ENCODE data around the gene TEAD1.

TEAD1 gene

DNA sequence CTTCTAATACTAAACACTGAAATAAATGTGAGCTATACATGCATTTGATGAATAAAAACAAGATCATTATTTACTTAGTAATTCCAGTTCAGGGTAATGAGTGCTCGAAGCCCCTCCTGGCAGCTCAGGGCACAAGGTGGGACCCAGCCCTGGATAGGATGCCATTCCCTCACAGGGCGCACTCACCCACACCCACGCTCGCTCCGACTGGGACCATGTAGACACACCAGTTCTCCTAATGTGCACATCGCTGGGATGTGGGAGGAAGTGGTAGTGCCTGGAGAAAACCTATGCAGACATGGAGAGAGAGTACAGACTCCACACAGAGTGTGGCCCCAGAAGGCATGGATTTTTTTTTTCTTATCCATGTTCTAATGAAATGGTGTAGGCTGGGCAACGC lies 290.4 kb downstream of the TEAD1 start:
- DNase-seq = no peak

- DNase-seq = no peak
Measured at GRCh38 chr11:12966002-12966401, 291.8 kb downstream of the TEAD1 start.

- DNase-seq = no peak
Measured at GRCh38 chr11:12968101-12968500, 293.9 kb downstream of the TEAD1 start.

DNA sequence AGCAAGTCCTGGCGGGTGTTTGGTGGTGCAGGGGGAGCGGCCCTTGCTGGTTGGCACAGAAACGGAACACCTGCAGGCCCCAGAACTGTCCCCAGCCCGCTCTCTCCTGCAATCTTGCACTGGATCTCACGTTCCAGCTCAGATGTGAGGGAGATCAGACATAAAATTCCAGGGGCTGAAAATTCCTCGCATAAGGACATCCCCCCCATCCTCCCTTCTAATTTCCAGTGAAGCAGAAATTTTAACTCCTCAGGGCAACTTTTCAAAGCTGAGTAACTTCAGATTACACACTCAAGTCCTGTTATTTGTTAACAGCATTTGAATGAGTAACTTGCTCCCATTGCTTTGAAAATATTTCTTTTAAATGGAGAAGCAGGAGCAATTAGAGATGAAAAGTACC lies 294.6 kb downstream of the TEAD1 start:
- DNase-seq = no peak

- DNase-seq = no peak
Measured at GRCh38 chr11:12971955-12972354, 297.7 kb downstream of the TEAD1 start.

DNA sequence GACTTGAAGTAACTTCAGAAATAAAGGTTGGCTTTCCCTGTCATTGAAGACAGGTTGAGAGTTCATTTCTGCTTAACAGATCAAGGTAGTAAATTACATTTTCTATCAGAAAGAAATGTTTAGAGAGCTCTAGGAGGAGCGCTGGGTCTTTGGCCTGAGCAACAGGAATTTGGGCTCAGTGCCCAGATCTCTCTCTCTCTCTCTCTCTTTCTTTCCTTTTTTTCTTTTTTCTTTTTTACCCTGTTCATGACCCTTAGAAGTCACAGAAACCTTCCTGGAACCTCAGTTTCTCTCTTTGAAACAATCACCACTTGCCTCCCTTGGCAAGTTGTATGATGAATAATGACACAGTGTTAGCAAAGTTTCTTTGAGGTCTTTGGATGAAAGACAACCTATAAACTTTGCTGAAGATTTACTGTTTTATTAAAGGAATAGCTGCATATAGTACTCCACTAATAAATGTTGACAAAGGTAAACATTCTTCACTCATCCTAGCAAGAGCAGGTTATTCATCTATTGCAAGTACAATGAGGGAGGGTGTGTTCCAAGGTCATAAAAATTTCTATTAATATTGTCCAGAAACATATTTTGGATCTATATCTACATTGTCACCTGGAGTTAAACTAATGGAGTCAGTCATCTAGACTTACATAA lies 299.4 kb downstream of the TEAD1 start:
- no peak for DNase-seq

DNA sequence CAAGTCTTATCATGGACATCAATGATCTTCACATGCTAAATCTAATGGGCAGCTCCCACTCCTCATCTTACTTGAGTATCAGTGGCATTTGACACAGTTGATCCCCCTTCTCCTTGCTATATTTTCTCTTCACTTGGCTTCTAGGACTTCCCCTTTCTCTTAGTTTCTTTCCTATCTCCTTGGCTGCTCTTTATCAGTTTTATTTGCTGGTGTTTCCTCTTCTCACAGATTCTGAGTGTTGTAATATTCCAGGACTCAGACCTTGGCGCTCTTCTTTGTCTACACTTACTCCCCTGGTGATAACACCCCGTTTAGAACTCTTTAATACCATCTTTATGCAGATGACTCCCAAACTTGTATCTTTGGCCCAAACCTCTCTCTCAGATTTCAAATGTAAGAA lies 301.0 kb downstream of the TEAD1 start:
- DNase-seq = no peak

DNA sequence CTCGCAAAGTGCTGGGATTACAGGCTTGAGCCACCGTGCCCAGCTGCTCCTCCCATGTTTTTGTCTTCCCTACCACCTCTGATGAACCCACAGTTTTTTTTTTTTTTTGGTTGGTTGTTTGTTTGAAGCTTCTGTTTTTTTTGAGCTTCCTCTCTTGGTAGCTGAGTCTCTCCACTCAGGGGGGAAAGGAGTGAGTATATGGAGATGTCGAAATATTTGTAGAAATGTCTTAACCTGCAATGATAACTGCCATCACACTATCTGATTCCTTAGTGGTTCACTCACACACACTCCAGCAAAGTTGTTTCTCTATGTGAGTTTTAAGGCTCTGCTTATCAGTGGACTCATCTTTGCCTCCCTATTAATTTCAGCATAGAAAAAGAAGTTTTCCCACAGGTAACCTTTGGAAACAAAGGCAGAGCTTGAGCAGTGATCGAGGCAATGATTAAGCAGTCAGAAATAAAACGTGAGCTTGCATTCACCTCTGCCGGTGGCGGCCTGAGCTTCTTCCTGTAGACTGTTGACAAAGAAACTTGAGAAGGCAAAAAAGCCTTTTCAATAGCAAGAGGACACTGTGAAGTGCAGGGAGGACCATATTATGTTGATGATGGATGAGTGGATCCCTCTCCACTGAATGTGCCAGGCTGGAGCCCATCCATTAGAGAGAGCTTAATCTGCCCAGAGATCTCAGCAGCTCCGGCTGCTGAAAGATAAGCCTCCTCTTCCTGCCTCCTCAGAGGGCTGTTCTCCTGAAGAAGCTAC lies 305.9 kb downstream of the TEAD1 start:
- no peak for DNase-seq

GRCh38 chr11:12981676-12982522 lies 307.7 kb downstream of the TEAD1 start:
- DNase-seq = no peak

- no peak for DNase-seq
Measured at GRCh38 chr11:12983336-12983735, 309.1 kb downstream of the TEAD1 start.

GRCh38 chr11:12986194-12986898 lies 312.1 kb downstream of the TEAD1 start:
- no peak for DNase-seq

DNA sequence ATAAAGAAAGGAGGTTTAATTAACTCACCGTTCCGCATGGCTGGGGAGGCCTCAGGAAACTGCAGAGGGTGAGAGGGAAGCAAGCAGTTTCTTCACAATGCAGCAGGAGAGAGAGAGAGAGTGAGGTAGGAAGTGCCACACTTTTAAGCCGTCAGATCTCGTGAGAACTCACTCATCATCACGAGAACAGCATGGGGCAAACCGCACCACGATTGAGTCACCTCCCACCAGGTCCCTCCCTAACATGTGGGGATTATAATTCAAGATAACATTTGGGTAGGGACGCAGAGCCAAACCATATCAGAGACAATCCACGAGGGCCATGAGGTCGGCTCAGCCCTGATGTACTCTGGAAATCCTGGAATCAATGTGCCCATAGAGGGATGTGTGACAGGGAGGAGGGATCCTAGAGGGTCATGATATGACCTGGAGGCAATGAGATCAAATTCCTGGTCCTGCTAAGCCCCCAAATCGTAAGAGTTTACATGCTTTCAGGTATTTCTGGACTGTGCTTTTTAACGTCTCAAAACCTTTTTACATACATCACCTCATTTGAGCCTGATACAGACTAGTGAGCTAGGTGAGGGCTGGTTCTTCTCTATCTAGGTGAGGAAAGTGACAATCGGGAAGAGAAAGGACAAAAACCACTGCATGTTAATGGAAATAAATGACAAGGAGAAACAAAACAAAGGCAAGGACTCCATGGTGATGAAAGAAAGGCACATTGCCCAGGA lies 315.4 kb downstream of the TEAD1 start:
- no peak for DNase-seq

GRCh38 chr11:12990162-12990480 lies 315.9 kb downstream of the TEAD1 start:
- DNase-seq = no peak

GRCh38 chr11:12991426-12991825 lies 317.2 kb downstream of the TEAD1 start:
- no peak for DNase-seq

GRCh38 chr11:12993626-12994025 lies 319.4 kb downstream of the TEAD1 start:
- DNase-seq = no peak

Measured in CD4-positive, alpha-beta T cell treated with Interleukin-17A for 1 hour (primary cell).